Measurements from ENCODE around the gene PDS5B. TPM values are rescaled to one million over a fixed set of nuclear protein-coding genes. Genes with fewer than 3 reads are reported as not detected.
"Not testable (repeated sequence)": the region's sequence is repeated elsewhere in the genome, so short reads cannot be mapped to it uniquely, and the experiment has no call there.

The PDS5B gene
- total RNA-seq, 1 donor from 2014 or later, result 8.7 TPM

DNA sequence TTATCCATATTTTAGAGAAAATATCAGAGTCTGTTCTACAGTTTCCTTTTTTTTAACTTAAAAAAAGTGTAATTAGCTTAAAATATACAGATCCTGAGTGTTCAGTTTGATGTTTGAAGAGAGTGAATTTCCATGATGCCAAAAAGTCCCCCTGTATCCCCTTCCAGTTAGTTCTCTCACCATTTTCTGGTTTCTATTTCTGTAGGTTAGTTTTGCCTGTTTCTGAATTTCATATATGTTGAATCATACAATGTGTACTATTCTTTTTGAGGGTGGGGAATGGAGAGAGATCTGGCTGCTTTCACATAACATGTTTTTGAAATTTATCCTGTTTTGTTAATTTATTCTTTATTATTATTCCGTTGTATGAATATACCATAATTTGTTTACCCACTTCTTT is 95.9 kb downstream of the PDS5B start:
- FAIRE-seq, result no peak
- Histone ChIP-seq H3K27me3 (ENCODE audit: control insufficient read depth, insufficient read depth, low read length) (no peaks in the 10 kb centered on the region), H3K4me3 (ENCODE audit: low read depth, low read length) (no peak overlapping the region), H3K36me3 (ENCODE audit: control insufficient read depth, insufficient read depth, low read length) (no peaks in the 10 kb centered on the region)
- TF ChIP-seq, protein P1, sequence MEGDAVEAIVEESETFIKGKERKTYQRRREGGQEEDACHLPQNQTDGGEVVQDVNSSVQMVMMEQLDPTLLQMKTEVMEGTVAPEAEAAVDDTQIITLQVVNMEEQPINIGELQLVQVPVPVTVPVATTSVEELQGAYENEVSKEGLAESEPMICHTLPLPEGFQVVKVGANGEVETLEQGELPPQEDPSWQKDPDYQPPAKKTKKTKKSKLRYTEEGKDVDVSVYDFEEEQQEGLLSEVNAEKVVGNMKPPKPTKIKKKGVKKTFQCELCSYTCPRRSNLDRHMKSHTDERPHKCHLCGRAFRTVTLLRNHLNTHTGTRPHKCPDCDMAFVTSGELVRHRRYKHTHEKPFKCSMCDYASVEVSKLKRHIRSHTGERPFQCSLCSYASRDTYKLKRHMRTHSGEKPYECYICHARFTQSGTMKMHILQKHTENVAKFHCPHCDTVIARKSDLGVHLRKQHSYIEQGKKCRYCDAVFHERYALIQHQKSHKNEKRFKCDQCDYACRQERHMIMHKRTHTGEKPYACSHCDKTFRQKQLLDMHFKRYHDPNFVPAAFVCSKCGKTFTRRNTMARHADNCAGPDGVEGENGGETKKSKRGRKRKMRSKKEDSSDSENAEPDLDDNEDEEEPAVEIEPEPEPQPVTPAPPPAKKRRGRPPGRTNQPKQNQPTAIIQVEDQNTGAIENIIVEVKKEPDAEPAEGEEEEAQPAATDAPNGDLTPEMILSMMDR (IDR thresholded peaks at IDR 0.05; ENCODE audit: insufficient read depth, low read length, severe bottlenecking), result no peak
- DNase-seq (ENCODE audit: low read depth), result no peak

GRCh38 chr13:32682740-32683139 is 96.5 kb downstream of the PDS5B start:
- no peaks in the 10 kb centered on the region for H3K36me3 ChIP-seq (ENCODE audit: control insufficient read depth, insufficient read depth, low read length)
- no peak overlapping the region for H3K4me3 ChIP-seq (ENCODE audit: low read depth, low read length)
- FAIRE-seq (no peak), DNase-seq (ENCODE audit: low read depth) (no peak)
- TF ChIP-seq, protein P1 (IDR thresholded peaks at IDR 0.05; ENCODE audit: insufficient read depth, low read length, severe bottlenecking), result no peak
- no peaks in the 10 kb centered on the region for H3K27me3 ChIP-seq (ENCODE audit: control insufficient read depth, insufficient read depth, low read length)

GRCh38 chr13:32687275-32687674 is 101.0 kb downstream of the PDS5B start:
- DNase-seq (ENCODE audit: low read depth) (no peak), FAIRE-seq (no peak)
- no peaks in the 10 kb centered on the region for H3K27me3 ChIP-seq (ENCODE audit: control insufficient read depth, insufficient read depth, low read length)
- no peak overlapping the region for H3K4me3 ChIP-seq (ENCODE audit: low read depth, low read length)
- TF ChIP-seq, protein P1 (IDR thresholded peaks at IDR 0.05; ENCODE audit: insufficient read depth, low read length, severe bottlenecking), result no peak
- H3K36me3 ChIP-seq (ENCODE audit: control insufficient read depth, insufficient read depth, low read length), result no peaks in the 10 kb centered on the region

DNA sequence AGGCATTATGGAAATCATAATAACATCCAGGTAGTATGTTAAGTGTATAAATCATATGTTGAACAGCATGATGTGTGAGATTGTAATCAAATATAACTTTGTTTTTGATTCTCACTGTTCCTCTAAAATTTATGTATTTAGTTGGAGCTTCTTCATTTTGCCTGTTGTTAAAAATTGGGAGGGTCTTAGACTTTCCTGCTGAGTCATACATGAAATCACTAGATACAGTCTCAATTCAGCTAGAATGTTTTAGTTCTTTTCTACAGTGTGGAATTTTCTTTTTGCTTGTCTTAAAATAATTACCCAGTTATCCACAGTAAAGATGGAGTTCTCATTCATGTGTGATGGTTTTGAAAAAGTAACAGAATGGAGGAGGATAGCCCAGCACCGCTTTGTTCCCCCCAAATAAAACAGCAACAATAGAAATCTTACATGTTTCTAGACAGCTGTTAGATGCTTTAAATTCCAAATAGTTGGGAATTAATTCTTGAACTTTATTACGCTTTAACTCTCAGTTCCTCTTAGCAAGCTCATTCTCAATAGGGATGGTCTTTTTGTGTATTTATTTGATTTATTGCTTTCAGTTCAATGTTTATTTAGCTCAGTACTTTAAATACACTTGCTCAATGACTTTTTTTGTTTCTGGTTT is 109.5 kb downstream of the PDS5B start:
- Histone ChIP-seq H3K27me3 (ENCODE audit: control insufficient read depth, insufficient read depth, low read length) (no peaks in the 10 kb centered on the region), H3K36me3 (ENCODE audit: control insufficient read depth, insufficient read depth, low read length) (no peaks in the 10 kb centered on the region), H3K4me3 (ENCODE audit: low read depth, low read length) (no peak overlapping the region)
- no peak for DNase-seq (ENCODE audit: low read depth)
- TF ChIP-seq, protein P1 (IDR thresholded peaks at IDR 0.05; ENCODE audit: insufficient read depth, low read length, severe bottlenecking), result no peak
- no peak for FAIRE-seq

DNA sequence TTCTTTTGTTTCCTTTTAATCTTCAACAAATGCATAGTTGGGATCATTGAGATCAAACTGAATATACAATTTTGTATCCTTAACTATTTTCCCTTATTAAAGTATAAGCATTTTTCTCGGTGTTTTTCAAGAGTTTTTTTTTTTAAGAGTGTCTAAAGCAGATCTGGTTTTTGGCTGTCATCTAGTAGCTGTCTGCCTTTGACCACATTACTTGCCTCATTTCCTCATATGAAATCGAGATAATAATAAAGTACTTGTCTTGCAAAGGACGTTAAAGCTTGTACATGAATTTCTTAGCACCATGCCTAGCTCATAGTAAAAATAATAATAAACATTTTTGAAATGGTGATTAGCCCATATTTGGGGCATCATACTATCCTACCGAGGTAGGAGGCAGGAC is 121.2 kb downstream of the PDS5B start:
- DNase-seq (ENCODE audit: low read depth) (no peak), FAIRE-seq (no peak)
- H3K36me3 ChIP-seq (ENCODE audit: control insufficient read depth, insufficient read depth, low read length), result no peaks in the 10 kb centered on the region
- no peaks in the 10 kb centered on the region for H3K27me3 ChIP-seq (ENCODE audit: control insufficient read depth, insufficient read depth, low read length)
- TF ChIP-seq, protein P1 (IDR thresholded peaks at IDR 0.05; ENCODE audit: insufficient read depth, low read length, severe bottlenecking), result no peak
- no peak overlapping the region for H3K4me3 ChIP-seq (ENCODE audit: low read depth, low read length)

DNA sequence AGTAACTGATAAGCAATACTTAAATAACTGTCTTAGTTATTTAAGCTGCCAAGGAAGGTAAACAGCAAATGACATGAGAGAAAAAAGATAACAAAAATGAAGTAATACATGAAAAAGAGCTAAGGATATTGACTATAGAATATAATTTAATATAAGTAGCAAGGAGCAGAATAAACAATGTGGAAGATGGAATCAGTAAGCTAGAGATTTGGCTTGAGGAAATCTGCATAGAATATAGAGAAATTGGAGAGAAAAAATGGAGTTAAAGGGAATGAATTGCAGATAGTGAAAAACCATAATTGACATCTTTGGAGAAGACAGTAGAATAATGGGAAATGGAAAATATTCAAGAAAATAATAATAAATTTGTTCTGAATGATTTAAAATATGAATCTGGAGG is 127.1 kb downstream of the PDS5B start:
- FAIRE-seq (no peak), DNase-seq (ENCODE audit: low read depth) (no peak)
- Histone ChIP-seq H3K4me3 (ENCODE audit: low read depth, low read length) (no peak overlapping the region), H3K36me3 (ENCODE audit: control insufficient read depth, insufficient read depth, low read length) (no peaks in the 10 kb centered on the region), H3K27me3 (ENCODE audit: control insufficient read depth, insufficient read depth, low read length) (no peaks in the 10 kb centered on the region)
- TF ChIP-seq, protein P1 (IDR thresholded peaks at IDR 0.05; ENCODE audit: insufficient read depth, low read length, severe bottlenecking), result no peak

DNA sequence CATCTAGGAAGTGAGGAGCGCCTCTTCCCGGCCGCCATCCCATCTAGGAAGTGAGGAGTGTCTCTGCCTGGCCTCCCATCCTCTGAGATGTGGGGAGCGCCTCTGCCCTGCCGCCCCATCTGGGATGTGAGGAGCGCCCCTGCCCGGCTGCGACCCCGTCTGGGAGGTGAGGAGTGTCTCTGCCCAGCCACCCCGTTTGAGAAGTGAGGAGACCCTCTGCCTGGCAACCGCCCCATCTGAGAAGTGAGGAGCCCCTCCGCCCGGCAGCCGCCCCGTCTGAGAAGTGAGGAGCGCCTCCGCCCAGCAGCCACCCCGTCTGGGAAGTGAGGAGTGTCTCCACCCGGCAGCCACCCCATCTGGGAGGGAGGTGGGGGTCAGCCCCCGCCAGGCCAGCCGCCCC is 129.9 kb downstream of the PDS5B start:
- not testable (repeated sequence) for FAIRE-seq; H3K27me3 ChIP-seq (ENCODE audit: control insufficient read depth, insufficient read depth, low read length); H3K4me3 ChIP-seq (ENCODE audit: low read depth, low read length); H3K36me3 ChIP-seq (ENCODE audit: control insufficient read depth, insufficient read depth, low read length); DNase-seq (ENCODE audit: low read depth)

Data from bronchial epithelial cell (primary cell).